NCI-H2107 (cell line): Measurements from ENCODE around the gene CCDC188.

Experiments used
- DNase-seq: peaks from one replicate; lab custom pipeline; 2025; lab: John Stamatoyannopoulos, UW

CCDC188 gene

GRCh38 chr22:20150381-20151275 is at the start of gene CCDC188:
Gene CCDC188, minus strand, starts transcription at chr22:20151055. Its CDS starts 69 bp downstream, at chr22:20150986.
- DNase-seq: no peak

- no peak for DNase-seq
Measured at GRCh38 chr22:20199906-20200305, 49.1 kb upstream of the CCDC188 start.

- DNase-seq: no peak
Measured at GRCh38 chr22:20199413-20199842, 48.6 kb upstream of the CCDC188 start.

- DNase-seq: no peak
Measured at GRCh38 chr22:20198557-20199319, 47.9 kb upstream of the CCDC188 start.

- DNase-seq: no peak
Measured at GRCh38 chr22:20197407-20198030, 46.7 kb upstream of the CCDC188 start.

GRCh38 chr22:20196094-20196842 is 45.4 kb upstream of the CCDC188 start:
- no peak for DNase-seq

GRCh38 chr22:20194681-20195593 is 44.1 kb upstream of the CCDC188 start:
- DNase-seq: no peak

- no peak for DNase-seq
Measured at GRCh38 chr22:20193761-20194494, 43.1 kb upstream of the CCDC188 start.

- no peak for DNase-seq
Measured at GRCh38 chr22:20192972-20193760, 42.3 kb upstream of the CCDC188 start.

- no peak for DNase-seq
Measured at GRCh38 chr22:20192293-20192971, 41.6 kb upstream of the CCDC188 start.

GRCh38 chr22:20191803-20192202 is 40.9 kb upstream of the CCDC188 start:
- no peak for DNase-seq

GRCh38 chr22:20191000-20191515 is 40.2 kb upstream of the CCDC188 start:
- DNase-seq: no peak

GRCh38 chr22:20188567-20188877 is 37.7 kb upstream of the CCDC188 start:
- DNase-seq: no peak

GRCh38 chr22:20187777-20188566 is 37.1 kb upstream of the CCDC188 start:
- DNase-seq: no peak

GRCh38 chr22:20186871-20187546 is 36.2 kb upstream of the CCDC188 start:
- no peak for DNase-seq

GRCh38 chr22:20186183-20186870 is 35.5 kb upstream of the CCDC188 start:
- DNase-seq: no peak

- DNase-seq: no peak
Measured at GRCh38 chr22:20185750-20186149, 34.9 kb upstream of the CCDC188 start.
